Measurements from ENCODE around the gene PLA2G6. TPM values are rescaled to one million over a fixed set of nuclear protein-coding genes. Genes with fewer than 3 reads are reported as not detected.

Gene PLA2G6
- total RNA-seq, 1 experiment from 2014 or later = 6.0 TPM

GRCh38 chr22:38202437-38203089 is 20.9 kb upstream of the PLA2G6 start:
- peaks cover 41% of the 10 kb centered on the region for H4K20me1 ChIP-seq (ENCODE audit: low read length)
- peak; percentile 49 for ATAC-seq
- peak overlapping the region; percentile 80 for H3K27ac ChIP-seq (ENCODE audit: low read length)
- ChIA-PET POLR2A (ENCODE audit: unreplicated experiment) (no interaction called here), CTCF (no interaction called here)
- intact Hi-C loops (cut with micrococcal nuclease) = no loop called here
- H3K4me2 ChIP-seq (ENCODE audit: low read length) = peak overlapping the region; percentile 97
- DNase-seq = peak; percentile 76
- H3K4me3 ChIP-seq (ENCODE audit: low read length) = peak overlapping the region; percentile 99
- H3F3A ChIP-seq (ENCODE audit: low read length, unreplicated experiment) = peaks cover 3% of the 10 kb centered on the region
- no peaks in the 10 kb centered on the region for H3K9me2 ChIP-seq (replicated peaks; ENCODE audit: low read length)
- H3K79me2 ChIP-seq (ENCODE audit: low read length) = peaks cover 49% of the 10 kb centered on the region
- no peak for TF ChIP-seq EZH2 (IDR thresholded peaks at IDR 0.05; ENCODE audit: low read length, unreplicated experiment)
- TF ChIP-seq EZH2phosphoT487 (IDR thresholded peaks at IDR 0.05; ENCODE audit: borderline replicate concordance, low read length) = peak; percentile 61; the same call in 1 of the 2 replicates
- 0 out of 2 replicates have a peak, but pooled peaks have one; percentile 13 for TF ChIP-seq CTCF (conservative IDR thresholded peaks at IDR 0.05; ENCODE audit: low read depth, low read length)
- H3K36me3 ChIP-seq (ENCODE audit: low read depth, low read length) = no peaks in the 10 kb centered on the region
- H3K9ac ChIP-seq (ENCODE audit: low read length) = peak overlapping the region; percentile 92
- no peak overlapping the region for H2AFZ ChIP-seq (ENCODE audit: low read length)
- H3K27me3 ChIP-seq (ENCODE audit: low read length) = no peaks in the 10 kb centered on the region
- peaks cover 14% of the 10 kb centered on the region for H3K4me1 ChIP-seq (ENCODE audit: insufficient read depth, low read length)
- H3K9me3 ChIP-seq (ENCODE audit: low read length) = no peaks in the 10 kb centered on the region
- TSS peak; percentile 36 for BruUV-seq (replicated peaks)

- Histone ChIP-seq H3K4me1 (ENCODE audit: insufficient read depth, low read length) (peaks cover 14% of the 10 kb centered on the region), H3K36me3 (ENCODE audit: low read depth, low read length) (no peaks in the 10 kb centered on the region), H3K9me3 (ENCODE audit: low read length) (no peaks in the 10 kb centered on the region), H3F3A (ENCODE audit: low read length, unreplicated experiment) (peaks cover 3% of the 10 kb centered on the region), H3K27me3 (ENCODE audit: low read length) (no peaks in the 10 kb centered on the region), H2AFZ (ENCODE audit: low read length) (peak within 1 kb of the TSS; percentile 80), H3K9ac (ENCODE audit: low read length) (peak within 1 kb of the TSS; percentile 92), H3K9me2 (replicated peaks; ENCODE audit: low read length) (no peaks in the 10 kb centered on the region), H3K27ac (ENCODE audit: low read length) (peak within 1 kb of the TSS; percentile 80), H3K4me3 (ENCODE audit: low read length) (peak within 1 kb of the TSS; percentile 99), H3K4me2 (ENCODE audit: low read length) (peak within 1 kb of the TSS; percentile 97), H3K79me2 (ENCODE audit: low read length) (peaks cover 47% of the 10 kb centered on the region), H4K20me1 (ENCODE audit: low read length) (peaks cover 40% of the 10 kb centered on the region)
- no TSS peak for BruUV-seq (replicated peaks)
- ChIA-PET CTCF (no interaction called here), POLR2A (ENCODE audit: unreplicated experiment) (interaction anchor here (0.5 to 1.4 kb wide), 2 partner anchors 20 to 197 kb away, joined by 3 to 6 read pairs; partner anchors contain the start of gene PLA2G6)
- TF ChIP-seq EZH2phosphoT487 (IDR thresholded peaks at IDR 0.05; ENCODE audit: borderline replicate concordance, low read length) (no peak), CTCF (conservative IDR thresholded peaks at IDR 0.05; ENCODE audit: low read depth, low read length) (no peak), EZH2 (IDR thresholded peaks at IDR 0.05; ENCODE audit: low read length, unreplicated experiment) (no peak)
- peak; percentile 82 for ATAC-seq
- DNase-seq = peak; percentile 94
- intact Hi-C loops (cut with micrococcal nuclease) = no loop called here
Observed at GRCh38 chr22:38201711-38202436, 20.2 kb upstream of the PLA2G6 start, which contains the start of gene MAFF. MAFF (plus strand) TSS chr22:38201994; CDS start chr22:38213854, 11,860 bp downstream.

Measured in PC-3 (cell line).